Body of pancreas (tissue), 4 donors: Measurements from ENCODE around the gene CCDC134.

ENCODE experiments used
- POLR2A ChIP-seq, 3 donors: fragments of 450-650 bp; IDR thresholded peaks; one replicate each; pipeline ENCODE4 v1.6.1; 2016; ENCODE audit warnings: antibody characterized with exemption in 3 of 3, mild to moderate bottlenecking in 2 of 3
- TF ChIP-seq, protein P1 (sequence below), 7 experiments: fragments of 450-650 bp in 4 of 7; fragments of 200-600 bp in 3 of 7; sonication (generic) in 3 of 7; IDR thresholded peaks; one replicate each; pipeline ENCODE4 v1.5.1; 2016 to 2019; ENCODE audit warnings: antibody characterized with exemption in 7 of 7

DNA sequence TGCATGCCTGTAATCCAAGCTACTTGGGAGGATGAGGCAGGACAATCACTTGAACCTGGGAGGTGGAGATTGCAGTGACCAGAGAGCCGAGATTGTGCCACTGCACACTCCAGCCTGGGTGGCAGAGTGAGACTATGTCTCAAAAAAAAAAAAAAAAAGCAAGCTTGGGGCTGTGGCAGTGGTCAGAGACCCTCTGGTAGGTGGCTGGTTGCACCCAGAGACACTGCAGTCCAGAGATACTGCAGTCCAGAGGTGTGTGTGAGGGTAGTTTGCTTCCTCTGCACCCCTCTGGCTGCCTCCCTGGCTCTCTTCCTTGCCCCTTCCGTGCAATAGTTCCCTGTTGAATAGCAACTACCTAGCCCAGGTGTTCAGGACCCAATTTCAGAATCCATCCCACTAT is 1.7 kb upstream of the CCDC134 start:
- TF ChIP-seq, protein P1, sequence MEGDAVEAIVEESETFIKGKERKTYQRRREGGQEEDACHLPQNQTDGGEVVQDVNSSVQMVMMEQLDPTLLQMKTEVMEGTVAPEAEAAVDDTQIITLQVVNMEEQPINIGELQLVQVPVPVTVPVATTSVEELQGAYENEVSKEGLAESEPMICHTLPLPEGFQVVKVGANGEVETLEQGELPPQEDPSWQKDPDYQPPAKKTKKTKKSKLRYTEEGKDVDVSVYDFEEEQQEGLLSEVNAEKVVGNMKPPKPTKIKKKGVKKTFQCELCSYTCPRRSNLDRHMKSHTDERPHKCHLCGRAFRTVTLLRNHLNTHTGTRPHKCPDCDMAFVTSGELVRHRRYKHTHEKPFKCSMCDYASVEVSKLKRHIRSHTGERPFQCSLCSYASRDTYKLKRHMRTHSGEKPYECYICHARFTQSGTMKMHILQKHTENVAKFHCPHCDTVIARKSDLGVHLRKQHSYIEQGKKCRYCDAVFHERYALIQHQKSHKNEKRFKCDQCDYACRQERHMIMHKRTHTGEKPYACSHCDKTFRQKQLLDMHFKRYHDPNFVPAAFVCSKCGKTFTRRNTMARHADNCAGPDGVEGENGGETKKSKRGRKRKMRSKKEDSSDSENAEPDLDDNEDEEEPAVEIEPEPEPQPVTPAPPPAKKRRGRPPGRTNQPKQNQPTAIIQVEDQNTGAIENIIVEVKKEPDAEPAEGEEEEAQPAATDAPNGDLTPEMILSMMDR (IDR thresholded peaks at IDR 0.05) = no peak
- TF ChIP-seq POLR2A (IDR thresholded peaks at IDR 0.05) = no peak
